SK-N-MC (cell line): ENCODE data around the gene CMTM8.

Source experiments
- EZH2 ChIP-seq: fragments of 200-600 bp; sonication (generic); IDR thresholded peaks from one replicate; pipeline ENCODE4 v1.6.1; 2017; ENCODE audit warnings: antibody characterized with exemption
- POLR2AphosphoS5 ChIP-seq: IDR thresholded peaks from 2 replicates; pipeline ENCODE4 v1.6.1; 2012; ENCODE audit warnings: mild to moderate bottlenecking, low read depth, low read length, borderline replicate concordance

- TF ChIP-seq POLR2AphosphoS5 (no peak), EZH2 (no peak)
Measured at GRCh38 chr3:32200992-32201758, 37.3 kb upstream of the CMTM8 start.
